NCI-H2196 treated with DMSO at 0.1 percent for 48 hours (cell line): ENCODE measurements around the gene PRRX2.

Source experiments
- DNase-seq: peaks from one replicate; lab custom pipeline; 2025; ENCODE audit not compliant: unreplicated experiment; lab: John Stamatoyannopoulos, UW

Gene PRRX2

DNA sequence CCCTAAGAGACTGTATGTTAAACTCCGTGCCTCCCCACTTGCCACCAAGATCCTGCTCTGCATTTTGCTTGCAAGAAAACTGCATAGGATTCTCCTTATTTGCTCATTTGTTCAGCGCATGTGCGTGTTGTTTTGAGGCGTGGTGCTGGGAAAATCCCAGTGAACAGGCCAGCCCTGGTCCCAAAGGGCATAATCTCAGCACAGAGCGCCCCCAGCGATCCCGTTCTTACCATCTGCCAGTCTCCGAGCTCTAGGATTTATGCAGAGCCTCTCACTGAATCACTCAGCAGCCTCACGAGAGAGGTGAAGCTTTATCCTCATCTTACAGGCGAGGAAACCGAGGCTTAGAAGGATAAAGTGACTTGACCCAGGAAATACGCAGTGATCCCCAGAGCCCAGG, 11.5 kb downstream of the PRRX2 start:
- no peak for DNase-seq

DNA sequence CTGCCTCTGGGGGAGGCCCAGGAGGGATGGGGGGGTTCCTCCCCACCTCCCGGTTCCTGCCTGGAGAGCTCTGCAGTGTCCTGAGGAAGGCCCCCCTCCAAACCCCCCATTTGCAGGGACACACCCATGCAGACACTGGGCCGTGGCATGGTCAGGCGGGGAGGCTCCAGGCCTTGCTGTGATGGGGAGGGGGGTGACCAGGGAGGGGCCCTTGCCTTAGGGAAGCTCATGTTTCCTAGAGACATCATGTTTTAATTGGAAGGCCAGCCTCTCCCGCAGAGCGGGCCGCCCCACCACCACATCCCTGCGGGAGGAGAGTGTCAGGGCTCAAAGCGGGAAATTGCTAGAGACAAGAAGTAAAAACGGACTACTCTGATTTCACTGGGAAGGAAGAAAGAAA, 12.0 kb downstream of the PRRX2 start:
- DNase-seq = no peak

DNA sequence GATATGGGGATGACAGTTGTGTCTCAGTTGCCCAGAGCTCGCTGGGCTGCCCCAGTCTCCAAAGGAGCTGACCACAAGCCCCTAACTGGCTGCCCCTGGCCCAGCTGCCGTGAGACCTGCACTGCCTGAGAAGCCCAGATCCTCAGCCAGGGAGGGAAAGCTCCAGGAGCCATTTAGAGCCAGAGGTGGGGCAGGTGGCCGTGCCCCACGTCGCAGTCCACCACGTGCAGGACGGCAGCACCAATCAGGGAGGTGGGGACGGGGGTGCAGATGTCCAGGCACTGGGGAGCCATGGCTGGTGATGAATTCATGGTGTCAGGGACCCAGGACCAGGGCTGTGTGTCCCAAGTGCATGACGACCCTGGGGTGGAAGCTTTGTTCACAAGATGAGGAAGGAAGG, 13.4 kb downstream of the PRRX2 start:
- DNase-seq = no peak

- no peak for DNase-seq
Observed at GRCh38 chr9:129679537-129679936, 14.1 kb downstream of the PRRX2 start.

DNA sequence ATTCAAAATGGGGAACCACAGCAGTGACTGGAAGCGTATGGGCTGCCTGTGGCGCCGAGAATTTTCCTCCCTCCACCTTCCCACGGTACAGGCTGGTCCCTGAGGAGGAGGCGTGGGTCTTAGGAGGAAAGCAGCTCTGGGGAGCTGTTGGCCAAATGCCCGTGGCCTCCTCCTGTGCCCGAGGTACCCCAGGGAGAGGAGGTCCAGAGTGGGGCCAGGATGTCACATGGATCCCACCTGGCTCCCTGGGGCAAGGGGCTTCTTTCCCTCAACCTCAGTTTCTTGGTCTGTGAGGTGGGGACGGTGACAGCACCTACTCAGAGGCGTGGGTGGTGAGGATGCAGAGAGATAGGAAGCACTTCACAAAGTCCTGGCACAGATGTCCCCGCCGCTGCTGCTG, 16.5 kb downstream of the PRRX2 start:
- no peak for DNase-seq

GRCh38 chr9:129682381-129682780, 16.9 kb downstream of the PRRX2 start:
- no peak for DNase-seq

DNA sequence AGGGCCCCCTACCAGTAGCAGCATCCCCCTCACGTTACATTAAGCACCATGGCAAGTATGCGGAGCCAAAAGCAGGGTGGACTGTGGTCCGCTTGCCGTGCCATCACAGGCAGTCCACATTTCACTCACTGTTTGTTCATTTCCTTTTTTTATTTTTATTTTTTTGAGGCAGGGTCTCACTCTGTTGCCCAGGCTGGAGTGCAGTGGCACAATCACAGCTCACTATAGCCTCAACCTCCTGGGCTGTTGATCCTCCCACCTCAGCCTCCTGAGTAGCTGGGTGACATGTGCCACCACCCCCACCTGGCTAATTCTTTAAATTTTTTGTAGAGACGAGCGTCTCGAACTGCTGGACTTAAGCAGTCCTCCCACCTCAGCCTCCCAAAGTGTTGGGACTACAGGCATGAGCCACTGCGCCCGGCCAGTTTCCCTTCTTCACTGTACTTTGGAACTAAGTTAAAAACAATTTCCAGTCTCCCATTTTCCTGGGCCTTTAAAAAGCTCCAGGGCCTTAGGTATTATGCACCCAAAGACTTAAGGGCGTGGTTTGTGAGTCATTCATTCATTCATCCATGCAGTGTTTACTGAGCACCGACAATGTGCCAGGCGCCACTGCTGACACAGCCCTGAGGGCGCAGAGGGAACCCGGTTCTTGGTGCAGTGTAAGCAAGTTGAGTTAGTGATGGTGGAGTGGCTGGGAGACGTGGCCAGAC, 19.9 kb downstream of the PRRX2 start:
- no peak for DNase-seq

GRCh38 chr9:129685933-129686259, 20.4 kb downstream of the PRRX2 start:
- no peak for DNase-seq

DNA sequence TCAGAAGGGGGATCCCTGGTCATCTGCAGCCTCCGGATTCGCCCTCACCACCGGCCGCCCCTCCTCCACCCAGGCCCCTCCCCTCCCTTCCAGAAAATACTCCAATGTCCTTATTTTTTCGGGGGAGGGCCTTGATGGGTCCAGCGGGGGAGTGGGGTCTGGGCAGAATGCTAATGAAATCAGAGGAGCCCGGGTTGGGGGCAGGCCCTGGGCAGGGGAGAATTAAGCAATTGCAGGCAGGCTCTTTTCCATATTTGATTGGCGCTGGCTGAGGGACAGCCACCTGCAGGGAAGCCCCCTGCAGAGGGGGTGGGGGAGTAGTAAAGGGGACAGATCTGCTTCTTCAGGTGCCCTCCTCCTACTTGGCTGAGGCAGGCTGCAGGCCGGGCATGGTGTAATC, 21.3 kb downstream of the PRRX2 start:
- no peak for DNase-seq

DNA sequence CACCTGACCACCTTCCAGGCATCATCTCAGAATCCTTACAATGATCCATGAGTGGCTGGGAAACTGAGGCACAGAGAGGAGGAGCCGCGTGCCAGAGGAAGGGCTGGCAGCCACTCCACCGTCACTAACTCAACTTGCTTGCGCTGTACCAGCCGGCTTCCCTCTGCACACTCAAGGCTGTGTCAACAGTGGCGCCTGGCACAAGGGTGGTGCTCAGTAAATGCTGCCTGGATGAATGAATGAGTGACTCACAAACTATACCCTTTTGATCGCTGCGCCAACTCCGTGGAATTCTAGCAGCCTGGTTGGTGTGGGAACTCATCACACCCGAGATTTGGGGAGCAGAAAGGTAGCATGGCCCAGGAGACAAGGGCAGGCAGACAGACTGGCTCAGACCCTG, 21.9 kb downstream of the PRRX2 start:
- no peak for DNase-seq

GRCh38 chr9:129688285-129689043, 23.0 kb downstream of the PRRX2 start:
- DNase-seq = no peak

DNA sequence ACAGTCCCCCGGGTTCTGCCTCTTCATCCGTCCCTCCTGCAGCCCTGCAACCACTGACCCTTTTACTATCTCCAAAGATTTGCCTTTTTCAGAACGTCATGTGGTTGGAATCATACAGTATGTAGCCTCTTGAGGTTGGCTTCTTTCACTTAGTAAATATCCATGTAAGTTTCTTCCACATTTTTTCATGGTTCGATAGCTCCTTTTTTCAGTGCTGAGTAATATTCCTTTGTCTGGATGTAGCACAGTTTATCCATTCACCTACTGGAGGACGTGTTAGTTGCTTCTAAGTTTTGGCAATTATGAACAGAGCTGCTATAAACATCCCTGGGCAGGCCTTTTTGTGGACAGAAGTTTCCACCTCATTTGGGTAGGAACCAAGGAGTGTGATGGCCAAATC, 27.1 kb downstream of the PRRX2 start:
- no peak for DNase-seq

- no peak for DNase-seq
Observed at GRCh38 chr9:129693741-129694140, 28.3 kb downstream of the PRRX2 start.

DNA sequence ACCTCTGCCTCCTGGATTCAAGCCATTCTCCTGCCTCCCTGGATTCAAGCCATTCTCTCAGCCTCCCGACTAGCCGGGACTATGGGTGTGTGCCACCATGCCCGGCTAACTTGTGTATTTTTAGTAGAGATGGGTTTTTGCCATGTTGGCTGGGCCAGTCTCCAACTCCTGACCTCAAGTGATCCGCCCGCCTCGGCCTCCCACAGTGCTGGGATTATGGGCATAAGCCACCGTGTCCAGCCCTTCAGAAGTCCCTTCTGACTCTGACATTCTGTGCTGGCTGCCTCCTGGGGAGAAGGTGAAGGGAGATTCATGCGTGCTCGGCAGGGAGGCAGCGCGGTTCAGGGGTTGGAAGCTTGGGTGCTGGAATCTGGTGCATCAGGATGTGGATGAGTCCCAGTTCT, 28.8 kb downstream of the PRRX2 start:
- no peak for DNase-seq

DNA sequence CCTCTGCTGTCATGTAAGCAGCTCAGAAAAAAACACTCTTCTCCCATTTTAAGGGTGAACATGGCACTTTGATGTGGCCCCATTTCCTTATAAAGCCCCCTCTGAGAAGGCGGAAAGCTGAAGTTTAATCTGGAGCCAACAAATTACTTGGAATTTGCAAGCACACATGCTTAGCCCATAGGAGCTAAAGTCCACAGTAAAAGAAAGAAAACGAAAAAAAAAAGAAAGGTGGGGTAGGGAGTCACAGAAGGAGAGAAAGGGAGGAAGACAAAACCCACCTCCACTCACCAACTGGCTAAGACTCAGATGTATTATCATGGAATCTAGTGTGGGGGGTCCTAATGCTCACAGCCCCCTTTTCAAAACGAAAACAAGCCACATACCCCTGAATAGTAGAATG, 30.4 kb downstream of the PRRX2 start:
- DNase-seq = no peak

DNA sequence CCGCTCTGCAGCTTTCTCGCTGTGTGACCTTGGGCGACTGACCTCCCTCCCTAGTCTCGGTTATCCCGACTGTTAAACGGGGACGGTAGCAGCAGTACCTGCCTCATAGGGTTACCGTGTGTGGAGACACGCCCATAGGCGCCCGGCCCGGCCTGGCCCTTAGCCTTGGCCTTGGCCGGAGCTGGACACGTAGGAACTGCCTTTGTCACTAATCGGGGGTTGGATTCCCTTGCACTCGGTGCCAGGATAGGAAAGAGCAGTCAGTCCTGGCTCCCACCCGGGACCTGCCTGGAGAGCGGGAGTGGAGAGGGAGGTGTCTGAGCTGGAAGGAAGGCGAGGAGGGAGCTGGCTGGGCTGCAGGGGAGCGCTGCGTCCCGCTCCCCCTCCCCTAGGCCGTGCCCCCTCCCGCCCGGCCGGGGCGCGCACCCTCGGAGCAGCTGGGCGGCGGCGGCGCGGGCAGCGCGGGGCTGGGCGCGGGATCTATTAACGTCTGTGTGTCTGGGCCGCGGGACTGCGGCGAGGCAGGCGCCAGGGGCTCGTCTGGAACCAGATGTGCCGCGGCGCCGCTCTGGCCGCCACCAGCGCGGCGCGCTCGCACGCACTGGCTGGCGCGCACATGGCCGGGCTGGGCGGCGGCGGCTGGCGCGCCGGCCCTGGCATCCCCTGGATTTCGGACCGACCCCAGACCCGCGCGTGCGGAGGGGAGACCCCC, 31.7 kb downstream of the PRRX2 start:
- peak; percentile 37 for DNase-seq

- DNase-seq = no peak
Observed at GRCh38 chr9:129697656-129698253, 32.3 kb downstream of the PRRX2 start.

GRCh38 chr9:129698254-129698757, 32.9 kb downstream of the PRRX2 start:
- no peak for DNase-seq

DNA sequence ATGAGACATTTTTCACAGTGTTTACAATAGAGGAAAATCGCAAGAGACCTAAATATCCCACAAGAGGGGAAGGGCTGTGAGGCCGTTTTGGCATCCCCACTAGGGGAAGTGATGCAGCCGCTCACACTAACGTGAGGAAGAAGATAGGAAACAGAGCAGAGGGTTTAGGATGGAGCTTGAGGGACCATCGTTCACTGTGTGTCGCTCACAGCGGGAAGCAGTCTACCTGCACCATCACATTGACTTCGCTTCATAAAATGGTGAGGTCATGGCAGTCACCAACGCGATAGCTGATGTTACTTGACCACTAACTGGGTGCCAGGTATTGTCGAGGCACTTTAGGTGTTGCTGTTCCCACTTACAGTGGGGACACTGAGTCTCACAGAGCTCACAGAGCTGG, 35.6 kb downstream of the PRRX2 start:
- no peak for DNase-seq

- DNase-seq = no peak
Observed at GRCh38 chr9:129701549-129701948, 36.1 kb downstream of the PRRX2 start.
